ENCODE measurements around the gene IL17F.

DNA sequence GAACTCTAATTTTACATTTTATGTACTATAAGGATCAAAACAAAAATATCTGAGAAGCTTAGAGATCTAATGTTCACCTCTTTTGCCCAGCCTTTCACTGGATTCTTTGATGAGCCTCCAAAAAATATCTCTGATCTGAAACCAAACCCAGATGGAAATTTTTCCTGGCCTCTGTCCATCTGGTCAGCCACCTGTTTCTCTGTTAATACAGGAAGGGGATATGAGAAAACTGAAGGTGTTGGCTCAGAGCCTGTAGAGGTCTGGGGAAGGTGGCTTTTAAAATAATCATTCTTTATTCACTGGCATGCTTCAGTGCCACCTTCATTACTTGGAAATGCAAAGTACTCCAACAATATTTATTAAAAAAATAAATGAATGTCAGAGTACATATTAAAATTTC lies 48.8 kb upstream of the IL17F start:
- no peak for TF ChIP-seq CEBPB (IDR thresholded peaks at IDR 0.05)
- no peak for TF ChIP-seq TAF1 (IDR thresholded peaks at IDR 0.05; ENCODE audit: low read depth)
- TF ChIP-seq, protein P1, sequence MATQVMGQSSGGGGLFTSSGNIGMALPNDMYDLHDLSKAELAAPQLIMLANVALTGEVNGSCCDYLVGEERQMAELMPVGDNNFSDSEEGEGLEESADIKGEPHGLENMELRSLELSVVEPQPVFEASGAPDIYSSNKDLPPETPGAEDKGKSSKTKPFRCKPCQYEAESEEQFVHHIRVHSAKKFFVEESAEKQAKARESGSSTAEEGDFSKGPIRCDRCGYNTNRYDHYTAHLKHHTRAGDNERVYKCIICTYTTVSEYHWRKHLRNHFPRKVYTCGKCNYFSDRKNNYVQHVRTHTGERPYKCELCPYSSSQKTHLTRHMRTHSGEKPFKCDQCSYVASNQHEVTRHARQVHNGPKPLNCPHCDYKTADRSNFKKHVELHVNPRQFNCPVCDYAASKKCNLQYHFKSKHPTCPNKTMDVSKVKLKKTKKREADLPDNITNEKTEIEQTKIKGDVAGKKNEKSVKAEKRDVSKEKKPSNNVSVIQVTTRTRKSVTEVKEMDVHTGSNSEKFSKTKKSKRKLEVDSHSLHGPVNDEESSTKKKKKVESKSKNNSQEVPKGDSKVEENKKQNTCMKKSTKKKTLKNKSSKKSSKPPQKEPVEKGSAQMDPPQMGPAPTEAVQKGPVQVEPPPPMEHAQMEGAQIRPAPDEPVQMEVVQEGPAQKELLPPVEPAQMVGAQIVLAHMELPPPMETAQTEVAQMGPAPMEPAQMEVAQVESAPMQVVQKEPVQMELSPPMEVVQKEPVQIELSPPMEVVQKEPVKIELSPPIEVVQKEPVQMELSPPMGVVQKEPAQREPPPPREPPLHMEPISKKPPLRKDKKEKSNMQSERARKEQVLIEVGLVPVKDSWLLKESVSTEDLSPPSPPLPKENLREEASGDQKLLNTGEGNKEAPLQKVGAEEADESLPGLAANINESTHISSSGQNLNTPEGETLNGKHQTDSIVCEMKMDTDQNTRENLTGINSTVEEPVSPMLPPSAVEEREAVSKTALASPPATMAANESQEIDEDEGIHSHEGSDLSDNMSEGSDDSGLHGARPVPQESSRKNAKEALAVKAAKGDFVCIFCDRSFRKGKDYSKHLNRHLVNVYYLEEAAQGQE (IDR thresholded peaks at IDR 0.05; ENCODE audit: low read depth): no peak
- TF ChIP-seq EP300 (IDR thresholded peaks at IDR 0.05; ENCODE audit: borderline replicate concordance): no peak
- TF ChIP-seq, protein P2, sequence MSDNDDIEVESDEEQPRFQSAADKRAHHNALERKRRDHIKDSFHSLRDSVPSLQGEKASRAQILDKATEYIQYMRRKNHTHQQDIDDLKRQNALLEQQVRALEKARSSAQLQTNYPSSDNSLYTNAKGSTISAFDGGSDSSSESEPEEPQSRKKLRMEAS (IDR thresholded peaks at IDR 0.05): no peak
- no peak for TF ChIP-seq YY1 (IDR thresholded peaks at IDR 0.05; ENCODE audit: low read depth)
- TF ChIP-seq CREB1 (IDR thresholded peaks at IDR 0.05; ENCODE audit: low read depth): no peak
